ENCODE measurements around the gene PTTG1IP.
A peak's percentile ranks its signal among the peaks of the same experiment; 100 is the strongest.
"Not testable (repeated sequence)": the region's sequence is repeated elsewhere in the genome, so short reads cannot be mapped to it uniquely, and the experiment has no call there.

The PTTG1IP gene

GRCh38 chr21:44885615-44886014 lies 12.1 kb upstream of the PTTG1IP start:
- DNase-seq: no peak

GRCh38 chr21:44884097-44884496 lies 10.6 kb upstream of the PTTG1IP start:
- DNase-seq: no peak

- no peak for DNase-seq
Measured at GRCh38 chr21:44883250-44883649, 9.8 kb upstream of the PTTG1IP start.

GRCh38 chr21:44881198-44881872 lies 7.8 kb upstream of the PTTG1IP start:
- DNase-seq: no peak

GRCh38 chr21:44880405-44881197 lies 7.1 kb upstream of the PTTG1IP start:
- DNase-seq: no peak

GRCh38 chr21:44879238-44879637 lies 5.7 kb upstream of the PTTG1IP start:
- not testable (repeated sequence) for DNase-seq

- no peak for DNase-seq
Measured at GRCh38 chr21:44878053-44878982, 4.8 kb upstream of the PTTG1IP start.

- DNase-seq: no peak
Measured at GRCh38 chr21:44876849-44877575, 3.5 kb upstream of the PTTG1IP start.

GRCh38 chr21:44875316-44875700 lies 1.8 kb upstream of the PTTG1IP start:
- peak in 1 of 51 donors; percentile 18 for DNase-seq

- DNase-seq: peak in 20 of 51 donors; percentile 5 to 49 (median 27)
Measured at GRCh38 chr21:44874497-44875315, 1.2 kb upstream of the PTTG1IP start.

GRCh38 chr21:44874240-44874496 lies 678 bp upstream of the PTTG1IP start:
- no peak for DNase-seq

- peak in 17 of 51 donors; percentile 12 to 59 (median 33) for DNase-seq
Measured at GRCh38 chr21:44872649-44873355, 688 bp downstream of the PTTG1IP start.

- DNase-seq: no peak
Measured at GRCh38 chr21:44872323-44872648, 1.2 kb downstream of the PTTG1IP start.

GRCh38 chr21:44871576-44872269 lies 1.8 kb downstream of the PTTG1IP start:
- peak in 10 of 51 donors; percentile 14 to 52 (median 38) for DNase-seq

- peak in 9 of 51 donors; percentile 10 to 26 (median 18) for DNase-seq
Measured at GRCh38 chr21:44870748-44871495, 2.6 kb downstream of the PTTG1IP start.

- DNase-seq: peak in 7 of 51 donors; percentile 22 to 67 (median 36)
Measured at GRCh38 chr21:44869781-44870747, 3.4 kb downstream of the PTTG1IP start.

- DNase-seq: no peak
Measured at GRCh38 chr21:44868707-44869106, 4.8 kb downstream of the PTTG1IP start.

Data from hypothalamus (tissue), 51 donors.